HL-60 (cell line): ENCODE results near the gene TMEM184A.

Source experiments
- CTCF ChIP-seq: IDR thresholded peaks from one replicate; pipeline ENCODE4 v1.5.1; 2011; ENCODE audit warnings: low read length, control low read depth, inconsistent platforms; ENCODE audit not compliant: insufficient read depth
- POLR2AphosphoS5 ChIP-seq: IDR thresholded peaks from 2 replicates; pipeline ENCODE4 v1.6.1; 2012; ENCODE audit warnings: low read depth
- REST ChIP-seq: IDR thresholded peaks from 2 replicates; pipeline ENCODE4 v1.6.1; 2012; ENCODE audit warnings: low read depth; ENCODE audit not compliant: insufficient replicate concordance

GRCh38 chr7:1555813-1556543 lies at the start of gene TMEM184A:
- TF ChIP-seq CTCF (no peak), POLR2AphosphoS5 (no peak; the same call in 1 of the 2 replicates), REST (no peak)
